GM19452 (cell line): ENCODE results near the gene WDHD1.
"Not testable (repeated sequence)": the region's sequence is repeated elsewhere in the genome, so short reads cannot be mapped to it uniquely, and the experiment has no call there.

ENCODE experiments used
- ATAC-seq: cut with Tn5 transposase; IDR thresholded peaks from one replicate; pipeline ENCODE4 v1.9.1; 2021; ENCODE audit not compliant: unreplicated experiment

The WDHD1 gene

DNA sequence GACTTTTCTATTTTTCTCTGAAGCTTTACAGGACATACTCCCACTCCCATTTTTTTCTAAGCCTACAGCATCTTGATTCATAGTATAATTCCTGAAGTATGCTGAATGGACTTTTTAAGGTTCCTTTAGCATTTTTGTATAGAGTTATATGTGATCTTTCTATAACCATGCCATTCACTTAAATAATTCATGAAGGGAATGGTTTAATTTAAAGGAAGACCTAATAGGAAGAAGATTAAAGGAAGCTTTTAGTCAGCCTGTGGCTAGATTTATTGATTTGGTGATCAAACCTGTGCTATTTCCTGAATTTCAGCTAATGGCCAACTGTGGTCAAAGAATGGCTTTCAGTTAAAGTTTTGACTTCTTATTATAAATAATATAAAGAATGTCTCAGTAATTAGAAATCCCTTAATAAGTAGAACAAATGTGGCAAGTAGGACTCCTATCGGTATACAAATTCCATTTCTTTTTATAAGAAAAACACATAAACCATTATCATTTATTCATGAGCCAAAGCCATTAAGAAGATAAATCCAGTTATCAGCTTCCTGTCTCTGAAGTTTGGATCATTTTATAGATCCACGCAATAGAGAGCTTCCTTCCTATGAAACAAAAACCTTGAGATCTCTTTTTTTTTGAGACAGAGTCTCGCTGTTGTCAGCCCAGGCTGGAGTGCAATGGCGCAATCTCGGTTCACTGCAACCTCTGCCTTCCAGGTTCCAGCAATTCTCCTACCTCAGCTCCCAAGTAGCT is 20.6 kb upstream of the WDHD1 start:
- ATAC-seq: no peak

DNA sequence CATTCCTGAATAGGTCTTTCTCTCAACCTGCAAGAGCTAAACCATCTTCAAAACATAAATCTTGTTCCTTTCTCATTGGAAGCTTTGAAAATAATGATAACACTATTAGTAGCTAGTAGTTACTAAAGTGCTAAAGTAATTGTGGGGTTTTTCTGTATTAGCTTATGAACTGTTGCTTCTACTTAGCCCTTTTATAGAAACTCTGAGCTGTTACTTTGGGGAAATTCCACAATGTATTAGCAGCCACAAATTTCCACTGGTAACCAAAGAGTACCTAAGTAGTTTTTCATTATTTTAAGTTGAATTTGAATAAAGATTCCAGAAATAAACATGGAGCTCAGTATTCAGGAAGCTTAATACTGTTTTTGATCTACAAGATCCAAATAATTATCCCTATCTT is 18.2 kb upstream of the WDHD1 start:
- no peak for ATAC-seq

DNA sequence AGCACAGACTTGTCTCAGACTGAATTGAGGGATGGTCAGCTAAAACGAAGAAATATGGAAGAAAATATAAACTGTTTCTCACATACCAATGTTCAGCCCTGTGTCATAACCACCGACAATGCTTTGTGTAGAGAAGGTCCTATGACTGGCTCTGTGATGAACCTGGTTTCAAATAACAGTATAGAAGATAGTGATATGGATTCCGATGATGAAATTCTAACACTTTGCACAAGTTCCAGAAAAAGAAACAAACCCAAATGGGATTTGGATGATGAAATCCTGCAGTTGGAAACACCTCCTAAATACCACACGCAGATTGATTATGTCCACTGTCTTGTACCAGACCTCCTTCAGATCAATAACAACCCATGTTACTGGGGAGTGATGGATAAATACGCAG is 16.6 kb upstream of the WDHD1 start:
- no peak for ATAC-seq

- ATAC-seq: no peak
These were observed 11.8 kb upstream of the WDHD1 start for GRCh38 chr14:55038708-55039107.

DNA sequence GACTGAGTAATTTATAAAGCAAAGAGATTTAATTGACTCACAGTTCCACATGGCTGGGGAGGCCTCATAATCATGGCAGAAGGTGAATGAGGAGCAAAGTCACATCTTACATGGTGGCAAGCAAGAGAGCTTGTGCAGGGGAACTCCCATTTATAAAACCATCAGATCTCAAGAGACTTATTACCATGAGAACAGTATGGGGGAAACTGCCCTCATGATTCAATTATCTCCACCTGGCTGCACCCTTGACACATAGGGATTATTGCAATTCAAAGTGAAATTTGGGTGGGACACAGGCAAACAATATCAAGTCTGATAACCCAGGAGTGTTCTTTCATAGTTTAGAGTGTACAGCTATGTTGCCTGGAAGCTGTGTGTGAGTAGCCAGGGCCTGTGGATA is 11.1 kb upstream of the WDHD1 start:
- not testable (repeated sequence) for ATAC-seq

GRCh38 chr14:55031190-55031589 is 4.3 kb upstream of the WDHD1 start:
- ATAC-seq: no peak

- no peak for ATAC-seq
These were observed 1.6 kb upstream of the WDHD1 start for GRCh38 chr14:55028476-55028875.

GRCh38 chr14:55028066-55028465 is 1.2 kb upstream of the WDHD1 start:
- no peak for ATAC-seq

- ATAC-seq: no peak
These were observed 482 bp downstream of the WDHD1 start for GRCh38 chr14:55026441-55026792.

- ATAC-seq: no peak
These were observed 951 bp downstream of the WDHD1 start for GRCh38 chr14:55025948-55026347.

DNA sequence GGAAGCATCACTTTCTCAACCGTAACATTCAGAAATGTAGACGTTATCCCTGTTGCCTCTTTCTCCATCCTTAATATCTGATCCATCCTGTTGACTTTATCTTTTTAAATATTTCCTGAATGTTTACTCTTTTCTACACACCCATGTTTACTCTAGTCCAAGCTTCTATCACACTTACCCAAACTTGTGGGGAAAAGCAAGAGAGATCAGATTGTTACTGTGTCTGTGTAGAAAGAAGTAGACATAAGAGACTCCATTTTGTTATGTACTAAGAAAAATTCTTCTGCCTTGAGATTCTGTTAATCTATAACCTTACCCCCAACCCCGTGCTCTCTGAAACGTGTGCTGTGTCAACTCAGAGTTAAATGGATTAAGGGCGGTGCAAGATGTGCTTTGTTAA is 2.5 kb downstream of the WDHD1 start:
- ATAC-seq: not testable (repeated sequence)

DNA sequence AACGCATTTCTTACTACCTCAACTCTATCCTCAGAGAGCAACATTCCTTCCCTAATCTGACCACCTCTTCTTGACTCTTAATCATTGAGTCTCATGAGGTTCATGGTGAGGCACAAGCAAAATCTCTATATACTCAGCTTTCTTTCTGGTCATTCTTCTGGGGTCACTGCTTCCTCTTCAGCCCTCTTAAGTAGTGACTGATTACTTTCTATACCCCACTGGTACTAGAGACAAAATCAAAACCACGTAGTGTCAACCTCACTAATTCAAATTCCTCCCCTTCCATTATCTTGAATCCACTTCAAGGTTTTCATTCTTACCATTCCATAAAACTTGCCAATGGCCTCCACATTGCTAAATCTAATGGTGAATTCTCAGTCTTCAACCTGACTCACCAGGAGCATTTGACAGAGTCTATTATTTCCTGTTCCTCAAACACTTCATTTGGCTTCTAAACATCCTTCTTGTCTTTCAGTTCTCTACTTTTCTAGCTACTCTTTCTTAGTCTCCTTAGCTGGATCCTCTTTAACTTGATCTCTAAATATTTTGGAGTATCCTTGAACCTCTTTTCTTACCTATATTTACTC is 6.8 kb downstream of the WDHD1 start:
- no peak for ATAC-seq

- ATAC-seq: no peak
These were observed 11.9 kb downstream of the WDHD1 start for GRCh38 chr14:55015006-55015405.

DNA sequence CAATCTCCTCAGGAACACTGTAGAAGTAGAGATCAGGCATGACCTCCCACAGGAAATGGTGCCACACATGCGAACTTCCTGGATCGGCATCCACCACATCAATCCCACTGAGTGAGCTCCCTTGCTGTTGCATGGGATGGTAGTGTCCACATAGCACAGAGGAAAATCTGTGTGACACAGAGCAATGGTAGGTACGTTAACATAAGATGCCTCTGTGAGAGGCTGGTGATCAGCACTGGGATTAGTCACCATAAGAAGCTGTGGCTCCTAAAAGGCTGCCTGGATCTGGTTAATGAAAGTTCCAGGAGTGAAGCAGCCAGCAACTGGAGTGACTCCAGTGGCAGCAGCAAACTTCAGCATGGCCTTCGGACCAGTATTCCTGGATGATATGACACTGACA is 21.8 kb downstream of the WDHD1 start:
- no peak for ATAC-seq

DNA sequence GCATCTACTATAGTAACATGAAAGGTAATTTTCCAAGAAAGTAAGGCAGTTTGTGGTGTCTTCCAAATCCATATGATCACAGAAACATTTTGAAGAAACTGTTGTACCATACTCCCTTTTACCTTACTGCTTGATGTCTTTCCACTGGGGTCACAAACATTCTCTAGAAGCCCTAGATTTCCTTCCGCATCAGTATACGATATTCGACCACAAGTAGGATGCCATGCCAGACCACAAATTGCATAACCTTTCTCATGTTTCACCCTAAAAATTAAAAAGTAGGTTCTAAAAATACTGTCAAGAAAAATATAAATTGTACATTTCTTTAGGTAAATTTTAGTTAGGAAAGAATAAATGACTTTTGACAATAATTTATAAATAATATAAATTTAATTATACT is 26.5 kb downstream of the WDHD1 start:
- ATAC-seq: no peak

- no peak for ATAC-seq
These were observed 41.7 kb downstream of the WDHD1 start for GRCh38 chr14:54985156-54985555.

DNA sequence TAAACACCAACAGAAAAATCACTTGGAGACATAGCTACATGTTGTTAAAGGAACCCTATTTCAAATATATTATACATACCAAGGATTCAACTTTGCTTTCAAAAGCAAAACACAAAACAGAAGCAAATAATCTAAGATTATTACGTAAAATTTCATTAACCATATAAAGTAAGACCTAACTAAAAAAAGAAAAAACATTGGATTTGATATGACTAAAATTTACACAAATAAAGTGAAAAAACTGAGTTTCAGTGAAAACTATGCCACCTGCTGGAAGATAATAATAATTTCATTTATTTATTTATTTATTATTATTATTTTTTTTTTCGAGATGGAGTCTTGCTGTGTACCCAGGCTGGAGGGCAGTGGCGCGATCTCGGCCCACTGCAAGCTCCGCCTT is 45.2 kb downstream of the WDHD1 start:
- ATAC-seq: no peak

DNA sequence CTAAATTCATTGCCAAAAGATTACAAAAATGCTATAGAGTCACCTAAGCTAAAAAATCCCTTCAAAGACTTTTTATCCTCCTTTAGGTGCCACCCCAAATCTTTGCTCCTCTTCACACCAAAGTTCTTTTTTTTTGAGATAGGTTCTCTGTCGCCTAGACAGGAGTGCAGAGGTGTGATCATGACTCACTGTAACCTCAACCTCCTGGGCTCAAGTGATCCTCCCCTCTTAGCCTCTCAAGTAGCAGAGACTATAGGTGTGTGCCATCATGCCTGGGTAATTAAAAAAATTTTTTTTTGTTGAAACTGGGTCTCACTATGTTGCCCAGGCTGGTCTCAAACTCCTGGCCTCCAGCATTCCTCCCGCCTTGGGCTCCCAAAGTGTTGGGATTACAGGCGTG is 47.9 kb downstream of the WDHD1 start:
- ATAC-seq: no peak

- ATAC-seq: no peak
These were observed 50.6 kb downstream of the WDHD1 start for GRCh38 chr14:54976316-54976715.

GRCh38 chr14:54975856-54976255 is 51.0 kb downstream of the WDHD1 start:
- ATAC-seq: no peak

- no peak for ATAC-seq
These were observed 52.0 kb downstream of the WDHD1 start for GRCh38 chr14:54974788-54975414.

DNA sequence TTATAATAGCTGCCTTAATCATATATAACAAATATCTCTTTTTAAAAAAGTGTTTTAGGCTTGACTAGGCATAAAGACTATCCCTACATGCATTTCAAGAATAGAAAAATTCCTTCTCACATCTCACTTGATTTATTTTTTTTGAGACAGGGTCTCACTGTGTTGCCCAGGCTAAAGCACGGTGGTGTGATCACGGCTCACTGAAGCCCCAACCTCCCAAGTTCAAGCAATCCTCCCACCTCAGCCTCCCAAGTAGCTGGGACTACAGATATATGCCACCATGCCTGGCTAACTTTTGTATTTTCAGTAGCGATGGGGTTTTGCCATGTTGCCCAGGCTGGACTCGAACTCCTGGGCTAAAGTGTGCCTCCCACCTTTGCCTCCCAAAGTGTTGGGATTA is 59.4 kb downstream of the WDHD1 start:
- ATAC-seq: no peak

DNA sequence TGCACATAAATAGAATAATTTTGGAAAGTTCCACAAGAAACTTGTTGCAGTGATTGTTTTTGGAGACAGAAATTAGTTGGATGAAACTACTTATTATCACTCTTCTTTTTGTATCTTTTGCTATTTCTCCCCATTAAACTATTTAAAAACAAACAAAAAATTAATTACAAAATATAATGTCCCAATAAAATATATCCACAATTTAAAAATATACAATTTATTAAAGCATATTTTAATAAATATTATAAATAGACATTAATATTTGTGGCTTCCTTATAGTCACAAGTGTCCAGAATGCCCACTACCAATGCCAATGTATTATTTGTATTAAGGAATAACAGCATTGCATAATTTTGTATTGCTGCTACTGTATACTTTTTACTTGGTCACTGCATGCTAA is 71.8 kb downstream of the WDHD1 start:
- ATAC-seq: no peak
